ENCODE measurements around the gene NUDT3.

DNA sequence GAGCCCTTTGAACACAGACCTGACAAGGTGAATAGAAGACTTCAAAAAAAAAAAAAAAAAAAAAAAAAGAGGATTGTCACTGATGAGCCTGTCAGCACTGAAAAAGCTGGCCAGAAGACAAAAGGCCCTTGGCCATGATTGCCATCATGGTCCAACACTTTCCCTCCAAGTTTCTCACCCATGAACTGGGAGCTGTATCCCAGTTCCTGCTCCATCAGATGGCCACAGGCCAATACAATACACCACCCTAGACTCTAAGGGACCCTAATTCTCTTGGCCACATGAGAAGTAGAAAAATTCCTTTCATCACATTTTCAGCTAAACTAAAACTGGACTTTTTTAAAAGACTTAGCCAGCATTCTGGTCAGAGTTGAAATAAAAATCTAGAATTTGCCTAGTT, 50.2 kb downstream of the NUDT3 start:
- TF ChIP-seq POLR2A (IDR thresholded peaks at IDR 0.05) = no peak
- TF ChIP-seq, protein P1, sequence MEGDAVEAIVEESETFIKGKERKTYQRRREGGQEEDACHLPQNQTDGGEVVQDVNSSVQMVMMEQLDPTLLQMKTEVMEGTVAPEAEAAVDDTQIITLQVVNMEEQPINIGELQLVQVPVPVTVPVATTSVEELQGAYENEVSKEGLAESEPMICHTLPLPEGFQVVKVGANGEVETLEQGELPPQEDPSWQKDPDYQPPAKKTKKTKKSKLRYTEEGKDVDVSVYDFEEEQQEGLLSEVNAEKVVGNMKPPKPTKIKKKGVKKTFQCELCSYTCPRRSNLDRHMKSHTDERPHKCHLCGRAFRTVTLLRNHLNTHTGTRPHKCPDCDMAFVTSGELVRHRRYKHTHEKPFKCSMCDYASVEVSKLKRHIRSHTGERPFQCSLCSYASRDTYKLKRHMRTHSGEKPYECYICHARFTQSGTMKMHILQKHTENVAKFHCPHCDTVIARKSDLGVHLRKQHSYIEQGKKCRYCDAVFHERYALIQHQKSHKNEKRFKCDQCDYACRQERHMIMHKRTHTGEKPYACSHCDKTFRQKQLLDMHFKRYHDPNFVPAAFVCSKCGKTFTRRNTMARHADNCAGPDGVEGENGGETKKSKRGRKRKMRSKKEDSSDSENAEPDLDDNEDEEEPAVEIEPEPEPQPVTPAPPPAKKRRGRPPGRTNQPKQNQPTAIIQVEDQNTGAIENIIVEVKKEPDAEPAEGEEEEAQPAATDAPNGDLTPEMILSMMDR (IDR thresholded peaks at IDR 0.05) = no peak
